K562 (cell line): ENCODE measurements around the gene UBE2QL1. TPM values are rescaled to one million over a fixed set of nuclear protein-coding genes. Genes with fewer than 3 reads are reported as not detected.

Experiments used
- ATAC-seq: fragments of 200-7000 bp; cut with Tn5 transposase; 3 replicates; pipeline ENCODE4 v1.9.1; 2020; ENCODE audit warnings: moderate library complexity
- BruUV-seq: library from RNA; stranded (reverse); fragments of 400-500 nt; replicated peaks from 2 replicates; lab custom pipeline; 2021; lab: Mats Ljungman, UMichigan
- CTCF ChIA-PET: fragments of 300-600 bp; formaldehyde crosslinking; extraction: SDS; loops from one replicate; lab custom pipeline; 2021; ENCODE audit warnings: low intra/inter-chr PET ratio; lab: Yijun Ruan, JAX
- POLR2A ChIA-PET: fragments of 300-600, 350-650 bp; sonication (Branson Sonifier 250); formaldehyde crosslinking; extraction: SDS; loops from one replicate; lab custom pipeline; 2021; ENCODE audit warnings: antibody characterized with exemption, inconsistent platforms; lab: Yijun Ruan, JAX
- DNase-seq, 4 experiments: peaks; one replicate each; pipeline versions ENCODE4 v3.0.0 to v3.0.0-alpha.2; 2011 to 2018; ENCODE audit warnings: low spot score in 3 of 4, mixed read lengths in 3 of 4; ENCODE audit errors: extremely low read depth in 1 of 4
- FAIRE-seq: peaks from 2 replicates; lab custom pipeline; 2011; peaks lifted over from hg19 to GRCh38; lab: Jason Lieb, UNC
- H2AFZ ChIP-seq: 2 replicates; pipeline ENCODE4 v1.6.0; 2011; ENCODE audit warnings: low read depth, low read length, control low read depth, inconsistent platforms
- H3K27ac ChIP-seq: fragments of 200-600 bp; 3 replicates; pipeline ENCODE4 v1.8.0; 2011; ENCODE audit warnings: low read depth, mild to moderate bottlenecking, control low read depth, inconsistent platforms, low read length, moderate library complexity, mixed read lengths; ENCODE audit errors: extremely low read depth
- H3K27me3 ChIP-seq, 2 experiments: fragments of 300-600 bp in 1 of 2; 2 replicates in 1 of 2; 3 replicates in 1 of 2; pipeline versions ENCODE4 v1.6.0 to v1.8.0; 2011; ENCODE audit warnings: inconsistent platforms in 2 of 2, low read length in 2 of 2, mild to moderate bottlenecking in 1 of 2, mixed read lengths in 1 of 2, moderate library complexity in 1 of 2; ENCODE audit not compliant: control insufficient read depth in 2 of 2, insufficient read depth in 2 of 2
- H3K36me3 ChIP-seq: fragments of 300-600 bp; 3 replicates; pipeline ENCODE4 v1.8.0; 2011; ENCODE audit warnings: mild to moderate bottlenecking, low read length, inconsistent platforms; ENCODE audit not compliant: control insufficient read depth, insufficient read depth
- H3K4me1 ChIP-seq, 2 experiments: fragments of 200-600 bp in 1 of 2; replicated peaks in 1 of 2; 2 replicates in 1 of 2; 3 replicates in 1 of 2; pipeline versions ENCODE4 v1.5.1 to v1.8.0; 2011; ENCODE audit warnings: inconsistent platforms in 2 of 2, low read length in 2 of 2, mild to moderate bottlenecking in 1 of 2, mixed read lengths in 1 of 2, moderate library complexity in 1 of 2; ENCODE audit not compliant: control insufficient read depth in 2 of 2, insufficient read depth in 2 of 2
- H3K4me2 ChIP-seq: 2 replicates; pipeline ENCODE4 v1.6.1; 2011; ENCODE audit warnings: low read length, control low read depth, inconsistent platforms, mixed read lengths; ENCODE audit not compliant: insufficient read depth
- H3K4me3 ChIP-seq: fragments of 200-600 bp; sonication (generic), shearing (Covaris generic); 2 replicates; pipeline ENCODE4 v1.5.1; 2016; ENCODE audit warnings: control low read depth, inconsistent platforms
- H3K79me2 ChIP-seq: fragments of 200-600 bp; 3 replicates; pipeline ENCODE4 v1.8.0; 2011; ENCODE audit warnings: low read length, inconsistent platforms; ENCODE audit not compliant: control insufficient read depth, insufficient read depth
- H3K9ac ChIP-seq, 2 experiments: 2 replicates each; pipeline versions ENCODE4 v1.6.0 to v1.6.1; 2011; ENCODE audit warnings: low read depth in 2 of 2, low read length in 2 of 2, control low read depth in 1 of 2, inconsistent platforms in 1 of 2, mild to moderate bottlenecking in 1 of 2, mixed read lengths in 1 of 2; ENCODE audit not compliant: insufficient read depth in 1 of 2
- H3K9me1 ChIP-seq: one replicate; pipeline ENCODE4 v1.6.0; 2011; ENCODE audit warnings: inconsistent platforms, mild to moderate bottlenecking, low read length, moderate library complexity; ENCODE audit not compliant: control insufficient read depth, insufficient read depth
- H3K9me3 ChIP-seq: replicated peaks from 2 replicates; pipeline ENCODE4 v1.5.1; 2011; ENCODE audit warnings: low read depth, low read length, inconsistent platforms; ENCODE audit not compliant: control insufficient read depth, insufficient read depth
- H4K20me1 ChIP-seq: replicated peaks from 2 replicates; pipeline ENCODE4 v1.6.1; 2011; ENCODE audit warnings: low read length, inconsistent platforms, mixed read lengths; ENCODE audit not compliant: control insufficient read depth, insufficient read depth
- CBX5 ChIP-seq: IDR thresholded peaks from 2 replicates; pipeline ENCODE4 v1.6.1; 2014; ENCODE audit warnings: low read depth, borderline replicate concordance
- FOXJ2 ChIP-seq: fragments of 200-800 bp; sonication (Bioruptor generic); IDR thresholded peaks from 2 replicates; pipeline ENCODE4 v1.6.1; 2016; ENCODE audit warnings: missing genetic modification characterization, missing compliant biosample characterization
- FOXP1 ChIP-seq: sonication (generic); formaldehyde crosslinking; IDR thresholded peaks from 2 replicates; pipeline ENCODE4 v1.8.0; 2022; ENCODE audit warnings: mild to moderate bottlenecking, missing genetic modification reagents
- FUS ChIP-seq: fragments of 200-400 bp; formaldehyde crosslinking; optimal IDR thresholded peaks from 2 replicates; pipeline ENCODE3; 2017; ENCODE audit warnings: low read depth, low read length
- HNRNPLL ChIP-seq: fragments of 200-400 bp; formaldehyde crosslinking; IDR thresholded peaks from 2 replicates; pipeline ENCODE4 v1.6.1; 2017; ENCODE audit warnings: low read length, low read depth, mild to moderate bottlenecking; ENCODE audit not compliant: poor library complexity, severe bottlenecking
- IRF1 ChIP-seq: sonication (generic); formaldehyde crosslinking; IDR thresholded peaks from 2 replicates; pipeline ENCODE4 v1.8.0; 2022; ENCODE audit warnings: missing genetic modification reagents, mild to moderate bottlenecking, borderline replicate concordance
- KLF13 ChIP-seq: fragments of 450-650 bp; IDR thresholded peaks from 2 replicates; pipeline ENCODE4 v1.6.1; 2016; ENCODE audit warnings: missing genetic modification characterization, low read depth, mild to moderate bottlenecking, missing compliant biosample characterization, moderate library complexity, borderline replicate concordance
- MITF ChIP-seq: IDR thresholded peaks from 2 replicates; pipeline ENCODE4 v1.6.1; 2014; ENCODE audit warnings: antibody characterized with exemption
- NFRKB ChIP-seq: fragments of 450-650 bp; IDR thresholded peaks from 2 replicates; pipeline ENCODE4 v1.6.1; 2016; ENCODE audit warnings: low read depth
- PTBP1 ChIP-seq: fragments of 200-400 bp; formaldehyde crosslinking; IDR thresholded peaks from 2 replicates; pipeline ENCODE4 v1.6.1; 2017; ENCODE audit warnings: low read depth, low read length
- RAD51 ChIP-seq: fragments of 450-650 bp; IDR thresholded peaks from 2 replicates; pipeline ENCODE4 v1.7.1; 2016; ENCODE audit warnings: low read depth, mild to moderate bottlenecking, borderline replicate concordance
- SLC30A9 ChIP-seq: fragments of 250-450 bp; sonication (Bioruptor Pico); IDR thresholded peaks from 2 replicates; pipeline ENCODE4 v1.8.0; 2022; ENCODE audit warnings: mild to moderate bottlenecking, moderate library complexity
- SMARCA4 ChIP-seq: fragments of 450-650 bp; IDR thresholded peaks from 2 replicates; pipeline ENCODE4 v1.6.1; 2016
- SNIP1 ChIP-seq: fragments of 450-650 bp; IDR thresholded peaks from 2 replicates; pipeline ENCODE4 v1.7.1; 2017; ENCODE audit warnings: low read depth, mild to moderate bottlenecking
- TAL1 ChIP-seq: fragments of 450-650 bp; IDR thresholded peaks from 2 replicates; pipeline ENCODE4 v1.6.1; 2016; ENCODE audit warnings: mild to moderate bottlenecking
- TCF3 ChIP-seq: sonication (generic); formaldehyde crosslinking; IDR thresholded peaks from 2 replicates; pipeline ENCODE4 v1.4.0; 2020; ENCODE audit warnings: mild to moderate bottlenecking, missing genetic modification reagents
- YBX1 ChIP-seq: fragments of 450-650 bp; IDR thresholded peaks from 2 replicates; pipeline ENCODE4 v1.7.1; 2016; ENCODE audit warnings: mild to moderate bottlenecking
- ZSCAN29 ChIP-seq: fragments of 450-650 bp; IDR thresholded peaks from 2 replicates; pipeline ENCODE4 v1.6.1; 2017
- WGBS: fragments of 100-300 bp; shearing (Covaris generic); methylation state at CpG from one replicate; pipeline ENCODE4 v1.1.6; 2016; ENCODE audit warnings: low coverage, mixed read lengths; ENCODE audit not compliant: insufficient coverage; ENCODE audit errors: missing lambda C conversion rate; 5-methylcytosine and 5-hydroxymethylcytosine counted together
- in situ Hi-C: fragments of 300-500 bp; cut with MboI; formaldehyde crosslinking; loops from 4 replicates; pipeline ENCODE4 v1.15.0; 2018; ENCODE audit warnings: inconsistent platforms, mixed read lengths
- intact Hi-C: fragments of 100-400 bp; cut with micrococcal nuclease; formaldehyde crosslinking; loops from 2 replicates; pipeline ENCODE4 v1.14.2; 2022
- polyA plus RNA-seq, 8 experiments: library from polyadenylated mRNA; depleted of rRNA in 4 of 8; stranded (reverse) in 5 of 8; unstranded in 3 of 8; fragments of >200 nt; fragmentation: Nextera tagmentation in 2 of 8; fragmentation: Illumina TruSeq in 1 of 8; extraction: Ambion mirVana in 2 of 8; extraction: Trizol in 1 of 8; gene quantifications; 2 replicates each; pipeline versions ENCODE4 v1.2.1 to v1.2.3, GENCODE V29; 2011 to 2014; ENCODE audit warnings: inconsistent platforms in 1 of 8, missing spikeins in 1 of 8
- total RNA-seq, 7 experiments: library from RNA; depleted of rRNA in 6 of 7; stranded (reverse); fragments of >200 nt in 6 of 7; fragmentation: Illumina TruSeq in 2 of 7; extraction: Trizol in 2 of 7; gene quantifications; 2 replicates each; pipeline versions ENCODE4 v1.2.1 to v1.2.3, GENCODE V29; 2011 to 2021; ENCODE audit warnings: low replicate concordance in 1 of 7
- TF ChIP-seq, protein P1 (sequence below): sonication (generic); formaldehyde crosslinking; IDR thresholded peaks from 2 replicates; pipeline ENCODE4 v1.9.0; 2022; ENCODE audit warnings: mild to moderate bottlenecking, missing genetic modification reagents
- TF ChIP-seq, protein P2 (sequence below): fragments of 450-650 bp; formaldehyde crosslinking; IDR thresholded peaks from 2 replicates; pipeline ENCODE4 v1.4.0; 2020; ENCODE audit warnings: mild to moderate bottlenecking, moderate library complexity

UBE2QL1 gene
- total and polyA plus RNA-seq, 9 of the 15 experiments (the other 6 are each of a cell fraction or from before 2014, with no cell fraction given) = not detected

GRCh38 chr5:6404129-6404528 is 44.5 kb upstream of the UBE2QL1 start:
- peaks cover 33 to 38% of the 10 kb centered on the region in 2 experiments for H3K27me3 ChIP-seq
- POLR2A ChIA-PET = no interaction called here
- TF ChIP-seq FUS (no peak), TCF3 (CRISPR knock-in tag) (0 out of 2 replicates have a peak, but pooled peaks have one; percentile 20), SLC30A9 (CRISPR knock-in tag) (no peak), MITF (no peak), FOXP1 (no peak), NFRKB (no peak), SMARCA4 (no peak), SNIP1 (no peak), RAD51 (0 out of 2 replicates have a peak, but pooled peaks have one; percentile 39), PTBP1 (no peak), ZSCAN29 (no peak), KLF13 (tag) (no peak), IRF1 (CRISPR knock-in tag) (no peak), HNRNPLL (no peak), YBX1 (no peak), CBX5 (no peak), TAL1 (peak; percentile 23; the same call in 1 of the 2 replicates), FOXJ2 (tag) (no peak)
- TF ChIP-seq, protein P1, sequence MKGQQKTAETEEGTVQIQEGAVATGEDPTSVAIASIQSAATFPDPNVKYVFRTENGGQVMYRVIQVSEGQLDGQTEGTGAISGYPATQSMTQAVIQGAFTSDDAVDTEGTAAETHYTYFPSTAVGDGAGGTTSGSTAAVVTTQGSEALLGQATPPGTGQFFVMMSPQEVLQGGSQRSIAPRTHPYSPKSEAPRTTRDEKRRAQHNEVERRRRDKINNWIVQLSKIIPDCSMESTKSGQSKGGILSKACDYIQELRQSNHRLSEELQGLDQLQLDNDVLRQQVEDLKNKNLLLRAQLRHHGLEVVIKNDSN (CRISPR knock-in tag) = peak; percentile 67
- TF ChIP-seq, protein P2, sequence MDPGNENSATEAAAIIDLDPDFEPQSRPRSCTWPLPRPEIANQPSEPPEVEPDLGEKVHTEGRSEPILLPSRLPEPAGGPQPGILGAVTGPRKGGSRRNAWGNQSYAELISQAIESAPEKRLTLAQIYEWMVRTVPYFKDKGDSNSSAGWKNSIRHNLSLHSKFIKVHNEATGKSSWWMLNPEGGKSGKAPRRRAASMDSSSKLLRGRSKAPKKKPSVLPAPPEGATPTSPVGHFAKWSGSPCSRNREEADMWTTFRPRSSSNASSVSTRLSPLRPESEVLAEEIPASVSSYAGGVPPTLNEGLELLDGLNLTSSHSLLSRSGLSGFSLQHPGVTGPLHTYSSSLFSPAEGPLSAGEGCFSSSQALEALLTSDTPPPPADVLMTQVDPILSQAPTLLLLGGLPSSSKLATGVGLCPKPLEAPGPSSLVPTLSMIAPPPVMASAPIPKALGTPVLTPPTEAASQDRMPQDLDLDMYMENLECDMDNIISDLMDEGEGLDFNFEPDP (CRISPR knock-in tag) = no peak

More at GRCh38 chr5:6404129-6404528, 44.5 kb upstream of the UBE2QL1 start:
- CTCF ChIA-PET = no interaction called here
- Histone ChIP-seq H3K27ac (no peak overlapping the region), H3K79me2 (no peaks in the 10 kb centered on the region), H3K9me1 (no peaks in the 10 kb centered on the region), H3K4me3 (no peak overlapping the region), H3K9me3 (0 out of 2 replicates have a peak, but pooled peaks cover 2% of the 10 kb centered on the region), H4K20me1 (no peaks in the 10 kb centered on the region), H3K9ac (no peak overlapping the region), H3K36me3 (no peaks in the 10 kb centered on the region), H3K4me1 (peaks cover 6 to 23% of the 10 kb centered on the region in 2 experiments; a peak in 4 of 5 replicates), H3K4me2 (no peak overlapping the region), H2AFZ (no peak overlapping the region)
- intact Hi-C loops (no loop called here), in situ Hi-C loops (no loop called here)
- 0% methylated on average over 4 of the region's 4 CpGs for WGBS
- BruUV-seq = no TSS peak
- ATAC-seq (no peak), FAIRE-seq (no peak), DNase-seq (no peak)
